GM18499 (cell line): ENCODE results near the gene CIAPIN1.

ENCODE experiments used
- ATAC-seq: cut with Tn5 transposase; IDR thresholded peaks from one replicate; pipeline ENCODE4 v1.9.1; 2021; ENCODE audit warnings: moderate number of reproducible peaks; ENCODE audit not compliant: insufficient read depth, unreplicated experiment

CIAPIN1 gene

GRCh38 chr16:57477531-57478202 lies 30.5 kb upstream of the CIAPIN1 start:
- ATAC-seq = no peak

DNA sequence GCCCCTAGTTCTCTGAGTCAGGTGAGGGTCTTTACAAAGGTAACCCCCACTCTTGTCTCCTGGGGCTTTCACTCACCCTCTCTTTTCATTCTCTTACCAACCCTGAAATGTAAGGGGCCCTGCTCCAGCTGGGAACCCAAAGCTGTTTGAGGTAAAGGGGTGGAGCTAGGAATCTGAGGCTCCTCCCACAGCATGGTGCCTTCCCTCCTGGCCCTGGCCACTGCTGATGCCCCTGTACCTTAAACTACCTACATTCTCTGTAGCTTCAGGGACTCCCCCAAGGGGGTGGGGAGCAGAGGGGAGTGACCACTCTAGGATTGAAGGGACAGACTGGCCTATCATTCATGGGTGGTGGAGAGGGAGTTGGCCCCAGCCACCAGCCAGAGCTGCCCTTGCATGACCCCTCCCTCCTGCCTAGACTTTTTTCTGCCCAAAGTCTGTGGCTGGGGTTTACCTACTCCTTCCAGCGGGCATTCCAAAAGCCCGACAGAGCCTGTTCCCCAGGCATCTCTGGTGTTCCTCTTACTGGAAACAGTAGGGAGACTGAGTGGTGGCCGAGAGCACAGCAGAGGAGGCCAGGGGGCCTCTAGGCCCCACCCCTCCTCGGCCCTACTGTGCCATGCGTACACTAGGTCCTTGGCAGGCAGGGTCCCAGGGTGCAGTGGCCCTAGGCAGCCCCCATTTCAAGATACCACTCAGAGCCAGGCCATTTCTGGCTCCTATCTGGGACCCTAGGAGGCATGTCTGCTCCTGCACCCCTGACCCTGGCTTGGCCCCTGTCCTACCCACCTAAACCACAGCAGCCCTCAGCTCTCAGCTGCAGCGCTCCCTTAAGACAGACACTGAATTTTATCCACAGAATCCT lies 29.6 kb upstream of the CIAPIN1 start:
- ATAC-seq = no peak

DNA sequence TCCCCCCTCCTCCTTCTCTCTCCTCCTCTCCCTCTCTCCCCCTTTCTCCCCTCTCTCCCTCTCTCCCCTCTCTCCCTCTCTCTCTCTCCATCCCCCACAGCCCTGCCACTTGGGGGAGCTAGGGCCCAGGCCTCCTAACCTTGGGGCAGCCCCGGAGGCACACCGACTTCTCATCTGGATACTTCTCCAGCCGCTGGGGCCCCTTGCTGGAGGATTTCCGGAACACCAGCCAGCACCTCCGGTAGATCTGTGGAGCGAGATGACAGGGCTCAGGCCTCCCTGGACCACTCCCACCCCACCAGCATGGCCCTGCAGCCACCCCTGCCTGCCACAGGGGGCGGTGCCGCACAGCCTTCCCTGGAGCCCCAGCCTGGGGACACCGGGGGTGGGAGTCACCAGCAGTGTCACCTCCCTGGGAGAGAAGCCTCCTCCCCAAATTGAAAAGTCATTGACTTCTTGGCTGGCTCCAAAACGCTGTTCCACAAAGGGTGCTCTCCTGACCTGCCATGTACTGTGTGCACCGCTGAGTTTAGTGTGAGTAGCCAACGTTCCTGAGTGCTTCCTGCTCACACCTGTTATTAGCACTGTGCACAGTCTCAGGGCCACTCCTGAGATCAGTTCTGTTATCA lies 28.6 kb upstream of the CIAPIN1 start:
- ATAC-seq = peak; percentile 81

GRCh38 chr16:57474671-57475661 lies 27.8 kb upstream of the CIAPIN1 start:
- ATAC-seq = no peak

GRCh38 chr16:57473906-57474305 lies 26.7 kb upstream of the CIAPIN1 start:
- no peak for ATAC-seq

GRCh38 chr16:57473176-57473840 lies 26.1 kb upstream of the CIAPIN1 start:
- ATAC-seq = no peak

DNA sequence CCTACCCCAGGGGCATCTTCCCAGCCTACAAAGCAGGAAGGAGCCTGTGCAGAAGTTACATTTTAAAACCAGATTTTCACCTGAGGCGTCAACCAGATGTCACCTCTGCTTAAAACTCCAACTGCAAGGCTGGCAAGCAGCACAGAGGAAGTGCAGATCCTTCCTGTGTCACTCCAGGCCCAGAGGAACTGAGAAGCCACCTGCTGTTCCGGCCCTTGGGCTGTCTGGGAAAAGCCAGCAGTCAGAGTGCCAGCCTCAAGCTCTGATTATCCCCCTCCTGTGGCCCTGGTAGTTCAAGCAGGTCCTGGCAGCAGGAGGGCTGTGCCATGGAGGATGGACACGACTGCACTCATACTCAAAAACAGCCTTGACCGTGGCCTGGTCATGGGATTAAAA lies 25.5 kb upstream of the CIAPIN1 start:
- no peak for ATAC-seq

DNA sequence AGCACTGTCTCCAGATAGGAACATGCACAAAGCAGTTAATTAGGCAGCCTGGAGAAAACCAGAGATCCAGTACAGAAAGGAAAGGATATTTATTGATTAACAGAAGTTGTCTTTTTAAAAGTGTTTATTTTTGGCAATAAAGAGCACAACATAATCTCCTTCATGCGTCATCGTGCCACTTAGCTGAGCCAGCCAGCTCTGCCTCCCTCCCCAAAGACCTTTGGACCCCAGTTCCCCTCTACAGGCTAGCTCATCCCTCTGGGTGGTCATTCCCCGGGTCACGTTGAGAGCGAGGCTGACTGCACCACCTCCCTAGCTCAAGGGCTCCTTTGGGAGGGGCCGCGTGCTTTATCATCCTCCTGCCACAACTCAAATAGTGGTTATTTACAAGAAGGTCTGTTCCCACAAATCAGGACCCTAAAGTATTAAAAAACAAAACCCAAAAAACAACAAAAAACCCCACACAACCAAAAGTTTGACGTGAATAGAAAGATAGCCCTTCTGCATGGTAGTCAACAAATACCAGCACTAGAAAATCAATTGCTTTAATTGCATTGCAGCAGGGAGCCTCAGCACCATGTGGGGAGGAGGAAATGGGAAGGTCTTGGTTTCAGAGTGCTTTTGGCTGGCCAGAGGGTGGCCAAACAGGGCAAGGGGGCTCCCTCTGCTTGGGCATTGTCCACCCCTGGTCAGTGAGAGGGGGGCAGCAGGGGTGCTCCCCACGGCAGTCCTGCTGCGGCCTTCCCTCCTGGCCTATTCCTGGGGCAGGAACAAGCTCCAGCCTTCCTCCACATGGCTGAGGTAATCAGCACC lies 24.9 kb upstream of the CIAPIN1 start:
- no peak for ATAC-seq

DNA sequence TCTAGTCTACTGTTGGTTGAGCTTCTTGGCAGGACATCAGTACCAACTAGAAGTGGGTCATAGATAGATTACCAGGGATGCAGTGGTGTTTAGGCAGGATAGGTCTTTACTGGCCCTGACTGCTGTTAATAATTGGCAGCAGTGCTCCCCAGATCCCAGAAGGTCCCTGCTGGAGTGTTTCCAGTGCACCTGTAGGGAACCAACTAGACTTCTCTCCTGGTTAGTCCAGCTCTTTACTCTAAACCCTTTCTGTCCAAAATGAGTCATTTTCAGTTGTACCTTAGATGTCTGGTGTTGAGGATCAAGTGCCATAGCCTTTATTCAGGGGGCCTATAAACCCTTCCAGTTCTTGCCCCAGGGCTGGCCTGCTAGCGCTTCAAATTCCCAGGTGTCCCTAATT lies 24.0 kb upstream of the CIAPIN1 start:
- ATAC-seq = no peak

DNA sequence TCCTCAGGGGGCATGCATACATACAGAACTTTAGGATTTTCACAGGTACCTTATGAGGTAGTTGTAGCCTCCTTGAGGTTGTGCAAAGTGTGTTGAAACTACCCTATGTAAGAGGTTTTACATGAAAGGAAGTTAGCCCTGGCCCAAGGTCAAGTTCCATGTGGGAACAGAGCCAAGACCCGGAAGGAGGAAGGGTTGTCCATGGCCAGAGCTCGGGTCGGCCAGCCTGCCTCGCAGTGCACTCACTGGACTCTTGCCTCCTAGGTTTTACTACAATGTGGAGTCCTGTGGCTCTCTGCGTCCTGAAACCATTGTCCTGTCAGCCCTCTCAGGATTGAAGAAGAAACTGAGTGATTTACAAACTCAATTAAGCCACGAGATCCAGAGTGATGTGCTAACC lies 23.5 kb upstream of the CIAPIN1 start:
- no peak for ATAC-seq

GRCh38 chr16:57469917-57470470 lies 22.8 kb upstream of the CIAPIN1 start:
- ATAC-seq = no peak

- no peak for ATAC-seq
These were observed 21.9 kb upstream of the CIAPIN1 start for GRCh38 chr16:57469046-57469445.

DNA sequence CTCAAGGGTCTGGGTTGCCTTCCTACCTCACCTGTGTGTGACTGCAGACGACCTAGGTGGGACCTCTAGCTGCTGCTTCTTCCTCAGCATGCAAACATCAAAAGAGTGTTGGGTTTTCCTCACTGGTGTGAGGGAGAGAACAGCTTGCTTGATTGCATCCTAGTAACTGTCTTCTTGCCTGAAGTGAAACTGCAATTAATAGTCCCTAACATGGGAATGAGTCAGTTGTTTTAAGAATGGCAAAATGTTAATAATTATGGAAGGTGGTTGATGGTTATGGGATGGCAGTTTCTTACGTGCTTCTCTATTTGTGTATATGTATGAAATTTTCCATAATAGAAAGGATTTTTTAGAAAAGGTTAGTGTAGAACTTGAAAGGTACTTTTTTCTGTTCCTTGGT lies 21.2 kb upstream of the CIAPIN1 start:
- ATAC-seq = no peak

DNA sequence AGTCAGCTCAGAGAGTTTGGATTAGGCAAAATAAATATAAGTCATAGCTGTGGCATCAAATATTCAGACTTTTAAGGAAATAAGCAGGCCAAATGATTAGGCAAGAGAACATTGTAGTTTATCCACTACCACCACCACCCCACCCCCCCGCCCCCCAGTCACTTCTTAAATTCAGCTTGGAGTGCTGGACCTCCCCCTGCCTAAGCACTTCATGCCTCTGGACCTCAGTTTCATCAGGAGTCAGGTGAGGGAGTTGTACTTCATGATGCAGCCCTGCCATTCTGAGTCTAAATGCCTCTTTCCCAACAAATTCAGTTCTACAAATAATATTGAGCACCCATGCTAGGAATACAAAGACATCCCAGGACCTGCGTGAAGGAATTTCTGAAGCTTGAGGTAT lies 17.3 kb upstream of the CIAPIN1 start:
- ATAC-seq = no peak

- ATAC-seq = no peak
These were observed 15.8 kb upstream of the CIAPIN1 start for GRCh38 chr16:57462978-57463362.

- ATAC-seq = no peak
These were observed 15.2 kb upstream of the CIAPIN1 start, which contains the start of gene POLR2C for GRCh38 chr16:57462209-57462977. Gene POLR2C, plus strand, starts transcription at chr16:57462679. Its CDS starts 46 bp downstream, at chr16:57462725.

GRCh38 chr16:57452021-57452420 lies 4.8 kb upstream of the CIAPIN1 start:
- no peak for ATAC-seq
